NCI-H526 treated with DMSO at 0.1 percent for 48 hours (cell line): ENCODE results near the gene SORBS1.

ENCODE experiments used
- DNase-seq: peaks from one replicate; lab custom pipeline; 2025; lab: John Stamatoyannopoulos, UW

Gene SORBS1

GRCh38 chr10:95459446-95460045 is 101.6 kb downstream of the SORBS1 start:
- DNase-seq = no peak

- DNase-seq = no peak
Observed at GRCh38 chr10:95458871-95459270, 102.3 kb downstream of the SORBS1 start.

GRCh38 chr10:95458014-95458413 is 103.2 kb downstream of the SORBS1 start:
- no peak for DNase-seq

- no peak for DNase-seq
Observed at GRCh38 chr10:95457319-95457886, 103.8 kb downstream of the SORBS1 start.

- DNase-seq = no peak
Observed at GRCh38 chr10:95456516-95456915, 104.7 kb downstream of the SORBS1 start.

GRCh38 chr10:95454940-95455339 is 106.2 kb downstream of the SORBS1 start:
- DNase-seq = no peak

GRCh38 chr10:95454356-95454755 is 106.8 kb downstream of the SORBS1 start:
- DNase-seq = no peak

GRCh38 chr10:95451568-95452524 is 109.3 kb downstream of the SORBS1 start:
- no peak for DNase-seq

- DNase-seq = no peak
Observed at GRCh38 chr10:95451150-95451549, 110.0 kb downstream of the SORBS1 start.

- DNase-seq = no peak
Observed at GRCh38 chr10:95450188-95450587, 111.0 kb downstream of the SORBS1 start.

- no peak for DNase-seq
Observed at GRCh38 chr10:95447685-95448084, 113.5 kb downstream of the SORBS1 start.

GRCh38 chr10:95445837-95446486 is 115.2 kb downstream of the SORBS1 start:
- peak; percentile 24 for DNase-seq

GRCh38 chr10:95445223-95445836 is 115.8 kb downstream of the SORBS1 start:
- no peak for DNase-seq

GRCh38 chr10:95444792-95445191 is 116.4 kb downstream of the SORBS1 start:
- no peak for DNase-seq

- no peak for DNase-seq
Observed at GRCh38 chr10:95443636-95444035, 117.5 kb downstream of the SORBS1 start.

- DNase-seq = no peak
Observed at GRCh38 chr10:95442341-95442740, 118.8 kb downstream of the SORBS1 start.

GRCh38 chr10:95441547-95441923 is 119.6 kb downstream of the SORBS1 start:
- no peak for DNase-seq

- DNase-seq = no peak
Observed at GRCh38 chr10:95440756-95441546, 120.2 kb downstream of the SORBS1 start.

- no peak for DNase-seq
Observed at GRCh38 chr10:95440038-95440725, 121.0 kb downstream of the SORBS1 start.

GRCh38 chr10:95438781-95439180 is 122.4 kb downstream of the SORBS1 start:
- no peak for DNase-seq

- no peak for DNase-seq
Observed at GRCh38 chr10:95437669-95438068, 123.5 kb downstream of the SORBS1 start.
